Gastrocnemius medialis (tissue), 4 donors: ENCODE data around the gene TMEM37. TPM values are rescaled to one million over a fixed set of nuclear protein-coding genes. Genes with fewer than 3 reads are reported as not detected.

Source experiments
- ATAC-seq, 2 donors: fragments of 150-250 bp; one replicate each; pipeline ENCODE4 v1.9.1; 2016
- DNase-seq, 2 donors: peaks; one replicate each; pipeline ENCODE4 v3.0.0-alpha.2; 2019
- H3K27ac ChIP-seq, 4 donors: fragments of 200-600 bp; sonication (generic); 1 replicate in 1 of 4; 2 replicates in 3 of 4; pipeline ENCODE4 v1.5.1; 2016 to 2018; ENCODE audit warnings: mild to moderate bottlenecking in 2 of 4, moderate library complexity in 1 of 4
- H3K27me3 ChIP-seq, 3 donors: fragments of 200-600 bp; sonication (generic) in 2 of 3; 1 replicate in 1 of 3; 2 replicates in 2 of 3; pipeline versions ENCODE4 v1.5.1 to v1.6.0; 2016 to 2019; ENCODE audit warnings: mild to moderate bottlenecking in 1 of 3, moderate library complexity in 1 of 3
- H3K36me3 ChIP-seq, 2 donors: fragments of 200-600 bp; sonication (generic) in 1 of 2; one replicate each; pipeline ENCODE4 v1.5.1; 2017 to 2018
- H3K4me1 ChIP-seq, 2 donors: fragments of 200-600 bp; sonication (generic) in 1 of 2; one replicate each; pipeline ENCODE4 v1.5.1; 2016 to 2017; ENCODE audit warnings: mild to moderate bottlenecking in 2 of 2
- H3K4me3 ChIP-seq, 4 donors: fragments of 200-600 bp; sonication (generic) in 3 of 4; 1 replicate in 1 of 4; 2 replicates in 3 of 4; pipeline ENCODE4 v1.5.1; 2016 to 2019; ENCODE audit warnings: mild to moderate bottlenecking in 2 of 4
- H3K9me3 ChIP-seq, 3 donors: fragments of 200-600 bp; sonication (generic) in 2 of 3; 1 replicate in 1 of 3; 2 replicates in 2 of 3; pipeline ENCODE4 v1.5.1; 2016 to 2019
- POLR2A ChIP-seq, 2 donors: fragments of 450-650 bp; IDR thresholded peaks; one replicate each; pipeline ENCODE4 v1.6.1; 2017; ENCODE audit warnings: antibody characterized with exemption in 2 of 2, mild to moderate bottlenecking in 2 of 2, moderate library complexity in 2 of 2
- in situ Hi-C, 4 donors: fragments of 200-750 bp; cut with MboI; loops; one replicate each; pipeline versions ENCODE4 v1.15.0 to v1.8.0; 2017; ENCODE audit warnings: low sequenced_read_pairs in 4 of 4
- intact Hi-C: fragments of 100-400 bp; cut with DNase I; formaldehyde crosslinking; loops from one replicate; pipeline ENCODE4 v1.15.1; 2023; ENCODE audit warnings: low total_unique reads
- total RNA-seq, 4 donors: library from RNA; depleted of rRNA; stranded (reverse); fragments of >200 nt; gene quantifications; one replicate each; pipeline versions ENCODE4 v1.1.0 to v1.2.3, GENCODE V29; 2016
- TF ChIP-seq, protein P1 (sequence below), 5 experiments: fragments of 450-650 bp in 3 of 5; fragments of 200-600 bp in 2 of 5; sonication (generic) in 2 of 5; IDR thresholded peaks in 4 of 5; conservative IDR thresholded peaks in 1 of 5; 1 replicate in 4 of 5; 2 replicates in 1 of 5; pipeline ENCODE4 v1.5.1; 2016 to 2019; ENCODE audit warnings: antibody characterized with exemption in 5 of 5, mild to moderate bottlenecking in 3 of 5, moderate library complexity in 3 of 5

TMEM37 gene
- total RNA-seq, 4 donors from 2014 or later, result 0.49 to 2.7 (median 0.64) TPM

DNA sequence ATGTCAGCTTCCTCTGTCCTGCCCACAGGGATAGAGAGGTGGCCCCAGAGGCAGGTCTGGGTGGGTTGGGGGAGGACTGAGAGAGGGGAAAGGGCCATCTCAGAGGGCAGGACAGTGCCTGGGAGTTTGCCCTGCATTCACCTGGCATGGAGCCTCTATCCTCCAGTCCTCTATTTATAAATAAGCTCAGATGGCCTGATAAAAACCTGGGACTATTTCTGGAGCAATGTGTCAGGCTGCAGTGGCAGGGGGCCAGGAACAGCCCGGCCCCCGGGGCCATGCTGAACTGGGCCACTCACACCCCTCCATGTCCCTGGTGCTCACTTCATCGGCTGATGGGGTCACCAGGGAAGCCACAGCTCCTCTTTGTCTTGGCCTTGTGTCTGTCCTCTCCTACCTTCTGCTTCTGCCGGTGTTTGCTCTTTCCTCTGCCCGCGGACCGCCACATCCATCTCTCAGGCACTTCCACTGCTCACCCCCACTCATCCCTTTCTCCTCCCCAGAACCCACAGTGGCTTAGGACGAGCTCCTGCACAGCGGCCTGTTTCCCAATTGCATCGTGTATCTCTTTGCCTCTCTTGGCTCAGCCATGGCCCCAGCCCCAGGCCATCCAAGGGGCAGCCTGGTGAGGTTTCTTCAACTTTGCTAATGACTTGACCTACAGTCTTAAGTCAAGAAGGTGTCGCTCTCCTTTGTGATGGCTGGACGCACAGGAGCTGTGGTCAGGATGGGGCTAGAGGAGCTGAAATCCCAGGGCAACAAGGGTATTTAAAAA lies 53.9 kb downstream of the TMEM37 start:
- peak; percentile 83 to 90 for ATAC-seq

GRCh38 chr2:119486196-119486827 lies 54.7 kb downstream of the TMEM37 start:
- H3K27ac ChIP-seq, result peak overlapping the region; percentile 72 to 88 (median 80)
- H3K36me3 ChIP-seq, result no peaks in the 10 kb centered on the region
- H3K27me3 ChIP-seq, result no peaks in the 10 kb centered on the region
- in situ Hi-C loops (no loop called here), intact Hi-C loops (loop anchor here (5.0 to 10.0 kb wide), 3 partner anchors 119 to 252 kb away; partner anchors contain the start of genes C2orf76 and DBI)
- H3K4me3 ChIP-seq, result no peak overlapping the region
- peaks cover 53 to 76% of the 10 kb centered on the region in 2 donors for H3K4me1 ChIP-seq
- H3K9me3 ChIP-seq, result no peaks in the 10 kb centered on the region
- no peak for ATAC-seq
- no peak for DNase-seq
- TF ChIP-seq, protein P1, sequence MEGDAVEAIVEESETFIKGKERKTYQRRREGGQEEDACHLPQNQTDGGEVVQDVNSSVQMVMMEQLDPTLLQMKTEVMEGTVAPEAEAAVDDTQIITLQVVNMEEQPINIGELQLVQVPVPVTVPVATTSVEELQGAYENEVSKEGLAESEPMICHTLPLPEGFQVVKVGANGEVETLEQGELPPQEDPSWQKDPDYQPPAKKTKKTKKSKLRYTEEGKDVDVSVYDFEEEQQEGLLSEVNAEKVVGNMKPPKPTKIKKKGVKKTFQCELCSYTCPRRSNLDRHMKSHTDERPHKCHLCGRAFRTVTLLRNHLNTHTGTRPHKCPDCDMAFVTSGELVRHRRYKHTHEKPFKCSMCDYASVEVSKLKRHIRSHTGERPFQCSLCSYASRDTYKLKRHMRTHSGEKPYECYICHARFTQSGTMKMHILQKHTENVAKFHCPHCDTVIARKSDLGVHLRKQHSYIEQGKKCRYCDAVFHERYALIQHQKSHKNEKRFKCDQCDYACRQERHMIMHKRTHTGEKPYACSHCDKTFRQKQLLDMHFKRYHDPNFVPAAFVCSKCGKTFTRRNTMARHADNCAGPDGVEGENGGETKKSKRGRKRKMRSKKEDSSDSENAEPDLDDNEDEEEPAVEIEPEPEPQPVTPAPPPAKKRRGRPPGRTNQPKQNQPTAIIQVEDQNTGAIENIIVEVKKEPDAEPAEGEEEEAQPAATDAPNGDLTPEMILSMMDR (IDR thresholded peaks at IDR 0.05 in 4 of 5, conservative IDR thresholded peaks at IDR 0.05 in 1 of 5), result no peak
- no peak for TF ChIP-seq POLR2A (IDR thresholded peaks at IDR 0.05)

More for the DNA sequence above, 53.9 kb downstream of the TMEM37 start:
- H3K27ac ChIP-seq, result peak overlapping the region; percentile 72 to 88 (median 80)
- no peaks in the 10 kb centered on the region for H3K9me3 ChIP-seq
- intact Hi-C loops, result loop anchor here (5.0 to 10.0 kb wide), 3 partner anchors 118 to 251 kb away; partner anchors contain the start of genes C2orf76 and DBI
- no peaks in the 10 kb centered on the region for H3K36me3 ChIP-seq
- TF ChIP-seq, protein P1 (IDR thresholded peaks at IDR 0.05 in 4 of 5, conservative IDR thresholded peaks at IDR 0.05 in 1 of 5), result no peak
- no peak for TF ChIP-seq POLR2A (IDR thresholded peaks at IDR 0.05)
- no peaks in the 10 kb centered on the region for H3K27me3 ChIP-seq
- peak; percentile 66 to 87 for DNase-seq
- in situ Hi-C loops, result no loop called here
- H3K4me1 ChIP-seq, result peaks cover 53 to 74% of the 10 kb centered on the region in 2 donors
- H3K4me3 ChIP-seq, result no peak overlapping the region

GRCh38 chr2:119486886-119487285 lies 55.2 kb downstream of the TMEM37 start:
- ATAC-seq (peak in 1 of 2 donors; percentile 15), DNase-seq (no peak)
- intact Hi-C loops (loop anchor here (5.0 to 10.0 kb wide), 3 partner anchors 120 to 252 kb away; partner anchors contain the start of genes C2orf76 and DBI), in situ Hi-C loops (no loop called here)
- TF ChIP-seq POLR2A (IDR thresholded peaks at IDR 0.05), result no peak
- TF ChIP-seq, protein P1 (IDR thresholded peaks at IDR 0.05 in 4 of 5, conservative IDR thresholded peaks at IDR 0.05 in 1 of 5), result no peak
- Histone ChIP-seq H3K27me3 (no peaks in the 10 kb centered on the region), H3K27ac (peak overlapping the region; percentile 72 to 88 (median 80)), H3K4me3 (no peak overlapping the region), H3K36me3 (no peaks in the 10 kb centered on the region), H3K4me1 (peaks cover 52 to 79% of the 10 kb centered on the region in 2 donors), H3K9me3 (no peaks in the 10 kb centered on the region)

DNA sequence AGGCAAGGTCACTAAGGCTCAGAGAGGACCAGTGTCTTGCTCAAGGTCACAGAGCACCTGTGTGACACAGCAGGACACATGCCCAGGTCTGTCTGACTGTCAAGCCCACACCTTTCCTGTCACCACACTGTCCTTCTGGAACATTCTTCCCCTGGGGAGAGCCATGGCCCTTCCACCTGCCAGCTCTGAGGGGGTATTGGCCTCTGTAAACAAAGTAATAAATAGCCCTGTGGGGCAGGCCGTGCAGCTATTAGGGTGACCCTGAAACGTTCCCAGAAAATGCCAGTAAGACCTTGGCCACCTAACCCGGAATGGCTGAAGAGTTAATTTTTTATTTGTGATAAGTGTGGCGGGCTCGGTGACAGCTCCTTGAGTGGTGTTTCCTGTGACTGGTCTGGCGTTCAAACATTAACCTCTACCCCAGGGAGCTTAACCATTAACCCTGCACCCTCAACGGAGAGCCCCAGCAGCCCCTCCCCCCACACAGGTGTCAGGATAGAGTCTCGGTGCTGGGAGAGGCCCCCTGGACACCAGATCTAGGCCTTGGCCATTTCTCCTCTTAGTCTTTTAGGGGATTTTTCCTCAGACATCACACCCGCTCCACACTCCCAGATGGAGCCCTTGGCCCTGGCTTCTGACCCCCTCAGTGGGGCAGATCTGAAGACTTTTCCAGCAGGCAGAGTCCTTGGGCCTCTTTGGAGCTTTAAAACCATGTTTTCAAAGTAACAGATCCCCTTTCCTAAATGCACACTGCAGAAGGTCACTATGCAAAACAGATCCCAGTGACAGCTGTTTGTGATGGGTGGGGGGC lies 56.0 kb downstream of the TMEM37 start:
- Histone ChIP-seq H3K27ac (peak overlapping the region in 3 of 4 donors; percentile 72 to 88 (median 82)), H3K4me3 (no peak overlapping the region), H3K36me3 (no peaks in the 10 kb centered on the region), H3K9me3 (no peaks in the 10 kb centered on the region), H3K27me3 (no peaks in the 10 kb centered on the region), H3K4me1 (peaks cover 44 to 77% of the 10 kb centered on the region in 2 donors)
- intact Hi-C loops, result loop anchor here (5.0 to 10.0 kb wide), 3 partner anchors 120 to 253 kb away; partner anchors contain the start of genes C2orf76 and DBI
- no peak for ATAC-seq
- no peak for DNase-seq
- TF ChIP-seq POLR2A (IDR thresholded peaks at IDR 0.05), result no peak
- TF ChIP-seq, protein P1 (IDR thresholded peaks at IDR 0.05 in 4 of 5, conservative IDR thresholded peaks at IDR 0.05 in 1 of 5), result no peak
- in situ Hi-C loops, result no loop called here
